Cardiac muscle cell (in vitro differentiated cells and primary cell): ENCODE results near the gene HSPH1. TPM values are rescaled to one million over a fixed set of nuclear protein-coding genes. Genes with fewer than 3 reads are reported as not detected.

Experiments used
- DNase-seq, 2 donors: peaks; one replicate each; pipeline versions ENCODE4 v3.0.0 to v3.0.0-alpha.2; 2010 to 2017; ENCODE audit warnings: low read depth in 1 of 2, low spot score in 1 of 2
- H3K27ac ChIP-seq: fragments of 200-600 bp; sonication (generic); 2 replicates; pipeline ENCODE4 v1.5.1; 2016
- H3K27me3 ChIP-seq: fragments of 200-600 bp; sonication (generic); 2 replicates; pipeline ENCODE4 v1.6.0; 2016; ENCODE audit warnings: control low read depth
- H3K36me3 ChIP-seq: fragments of 200-600 bp; sonication (generic); 2 replicates; pipeline ENCODE4 v1.5.1; 2016; ENCODE audit warnings: control low read depth
- H3K4me1 ChIP-seq: fragments of 200-600 bp; sonication (generic); 2 replicates; pipeline ENCODE4 v1.8.1; 2017; ENCODE audit warnings: low read depth, mild to moderate bottlenecking, mixed run types
- H3K4me3 ChIP-seq: fragments of 200-600 bp; sonication (generic); 2 replicates; pipeline ENCODE4 v1.5.1; 2016; ENCODE audit warnings: mild to moderate bottlenecking
- H3K9me3 ChIP-seq: fragments of 200-600 bp; sonication (generic); 2 replicates; pipeline ENCODE4 v1.5.1; 2017; ENCODE audit warnings: low read depth, mild to moderate bottlenecking, control low read depth
- CTCF ChIP-seq: IDR thresholded peaks from 2 replicates; pipeline ENCODE4 v1.5.1; 2012; ENCODE audit warnings: low read depth, mild to moderate bottlenecking, low read length
- polyA plus RNA-seq: library from polyadenylated mRNA; unstranded; fragments of >200 nt; fragmentation: Nextera tagmentation; extraction: Ambion mirVana; gene quantifications from 2 replicates; pipeline ENCODE4 v1.2.1, GENCODE V29; 2016
- total RNA-seq: library from RNA; depleted of rRNA; stranded (reverse); fragments of >200 nt; gene quantifications from 2 replicates; pipeline ENCODE4 v1.2.3, GENCODE V29; 2016

HSPH1 gene
- total and polyA plus RNA-seq, 2 experiments from 2014 or later = 25.8 to 50.8 TPM

DNA sequence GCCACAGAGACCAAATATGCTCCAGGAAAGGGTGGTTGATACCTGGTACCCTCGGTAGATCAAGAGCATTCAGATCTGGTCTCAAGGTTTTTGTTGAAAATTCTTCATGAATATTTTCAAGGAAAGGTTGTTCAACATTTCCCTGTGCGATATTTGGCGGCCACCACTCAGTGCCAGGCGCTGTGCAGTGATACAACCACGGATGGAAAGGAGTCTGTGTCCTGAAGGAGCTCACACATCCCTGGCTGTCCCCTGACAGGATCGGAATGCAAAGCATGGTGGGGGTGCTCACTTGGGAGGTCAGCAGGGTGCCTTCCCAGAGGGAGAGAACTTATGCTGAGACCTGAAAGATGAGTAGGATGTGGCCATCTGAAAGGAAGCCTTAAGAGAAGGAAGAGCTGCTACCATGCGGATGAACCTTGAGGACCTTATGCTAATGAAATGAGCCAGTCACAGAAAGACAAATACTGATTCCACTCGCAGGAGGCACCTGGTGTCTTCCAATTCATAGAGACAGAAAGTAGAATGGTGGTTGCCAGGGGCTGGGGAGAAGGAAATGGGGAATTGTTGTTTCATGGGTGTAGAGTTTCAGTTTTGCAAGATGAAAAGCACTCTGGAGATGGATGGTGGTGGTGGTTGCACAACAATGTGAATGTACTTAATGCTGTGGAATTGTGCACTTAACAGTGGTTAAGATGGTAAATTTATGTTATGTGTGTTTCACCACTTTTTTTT is 41.6 kb downstream of the HSPH1 start:
- Histone ChIP-seq H3K4me1 (no peaks in the 10 kb centered on the region), H3K27me3 (peaks cover 13% of the 10 kb centered on the region)
- no peak for TF ChIP-seq CTCF

GRCh38 chr13:31119526-31119925 is 42.2 kb downstream of the HSPH1 start:
- no peak for TF ChIP-seq CTCF
- Histone ChIP-seq H3K4me3 (no peak overlapping the region), H3K27me3 (peaks cover 10% of the 10 kb centered on the region), H3K36me3 (no peaks in the 10 kb centered on the region), H3K4me1 (no peaks in the 10 kb centered on the region), H3K27ac (no peak overlapping the region), H3K9me3 (no peaks in the 10 kb centered on the region)
- no peak for DNase-seq

More for the DNA sequence above, 41.6 kb downstream of the HSPH1 start:
- H3K36me3 ChIP-seq = no peaks in the 10 kb centered on the region
- no peak overlapping the region for H3K27ac ChIP-seq
- no peak overlapping the region for H3K4me3 ChIP-seq
- peak in 1 of 2 donors; percentile 8 for DNase-seq
- no peaks in the 10 kb centered on the region for H3K9me3 ChIP-seq

DNA sequence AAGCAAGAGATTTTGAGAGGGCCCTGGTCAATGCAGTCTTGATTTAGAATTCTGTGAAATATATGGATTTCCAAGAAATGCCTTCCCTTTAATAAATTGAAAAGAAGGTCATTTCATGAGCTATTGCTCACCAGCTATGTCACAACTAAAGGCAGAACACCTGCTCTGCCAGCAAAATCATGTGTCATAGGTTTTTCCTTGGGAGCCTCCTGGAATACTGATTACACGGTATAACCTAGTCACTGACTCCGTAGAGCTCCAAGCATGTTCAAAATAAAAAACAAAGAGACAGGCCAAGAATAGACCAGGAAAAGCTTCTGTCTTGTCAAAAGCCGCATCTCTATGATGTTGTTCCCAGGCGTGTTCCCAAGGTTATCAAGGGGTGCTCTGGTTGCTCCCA is 45.5 kb downstream of the HSPH1 start:
- Histone ChIP-seq H3K27me3 (peaks cover 11% of the 10 kb centered on the region), H3K27ac (no peak overlapping the region), H3K36me3 (no peaks in the 10 kb centered on the region), H3K4me1 (no peaks in the 10 kb centered on the region), H3K4me3 (no peak overlapping the region), H3K9me3 (no peaks in the 10 kb centered on the region)
- no peak for DNase-seq
- no peak for TF ChIP-seq CTCF

DNA sequence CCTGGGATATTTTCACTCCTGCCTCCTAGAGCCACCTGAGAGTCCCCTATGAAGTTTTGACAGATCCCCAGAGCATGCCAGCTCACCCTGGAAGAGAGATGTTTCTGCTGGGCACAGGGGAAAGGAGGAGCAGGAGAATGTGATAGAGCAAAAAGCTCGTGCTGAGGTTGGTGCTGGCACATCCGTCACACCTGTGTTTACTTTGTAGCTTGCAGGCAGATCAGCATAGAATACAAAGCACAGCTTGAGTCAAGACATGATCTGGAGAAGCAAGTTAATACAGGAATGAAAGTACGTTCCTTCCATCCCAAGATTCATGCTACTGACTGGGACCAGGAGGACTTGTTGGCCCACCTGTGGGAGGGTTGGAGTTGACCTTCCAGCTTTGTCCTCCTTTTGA is 46.1 kb downstream of the HSPH1 start:
- Histone ChIP-seq H3K4me3 (no peak overlapping the region), H3K27ac (no peak overlapping the region), H3K4me1 (no peaks in the 10 kb centered on the region), H3K27me3 (peaks cover 11% of the 10 kb centered on the region), H3K36me3 (no peaks in the 10 kb centered on the region), H3K9me3 (no peaks in the 10 kb centered on the region)
- DNase-seq = no peak
- no peak for TF ChIP-seq CTCF

- H3K4me1 ChIP-seq = no peaks in the 10 kb centered on the region
- DNase-seq = no peak
- no peaks in the 10 kb centered on the region for H3K9me3 ChIP-seq
- no peak overlapping the region for H3K27ac ChIP-seq
- TF ChIP-seq CTCF = no peak
- H3K36me3 ChIP-seq = no peaks in the 10 kb centered on the region
- H3K4me3 ChIP-seq = no peak overlapping the region
- peaks cover 11% of the 10 kb centered on the region for H3K27me3 ChIP-seq
These were observed 47.1 kb downstream of the HSPH1 start for GRCh38 chr13:31114641-31115040.
